ENCODE results near the gene INPP4B. TPM values are rescaled to one million over a fixed set of nuclear protein-coding genes. Genes with fewer than 3 reads are reported as not detected.

Gene INPP4B
- total RNA-seq, 2 experiments from 2014 or later, result not detected

DNA sequence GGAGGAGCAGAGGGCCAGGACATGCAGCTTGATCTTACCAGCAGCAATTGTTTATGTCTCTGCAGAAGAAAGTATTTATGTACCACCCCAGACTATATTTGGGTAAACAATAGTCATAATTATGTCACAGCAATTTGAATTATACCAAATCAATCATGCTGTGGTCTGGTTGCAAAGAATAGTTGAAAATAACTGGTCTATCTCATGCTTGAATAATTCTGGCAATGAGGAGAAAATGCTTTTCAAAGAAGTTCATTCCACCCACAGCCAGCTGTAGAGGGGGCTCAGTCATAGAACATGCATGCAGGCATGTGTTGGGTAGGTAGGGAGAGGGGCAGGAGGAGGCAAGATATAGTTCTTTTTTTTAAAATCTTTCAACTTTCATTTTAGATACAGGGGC lies 810.5 kb downstream of the INPP4B start:
- no peak overlapping the region for H3K4me3 ChIP-seq (ENCODE audit: low read depth, low read length, poor library complexity, severe bottlenecking)
- no peaks in the 10 kb centered on the region for H3K36me3 ChIP-seq (ENCODE audit: insufficient read depth, low read length)
- intact Hi-C loops (cut with micrococcal nuclease; ENCODE audit: unreplicated experiment), result no loop called here
- no peaks in the 10 kb centered on the region for H3K79me2 ChIP-seq (ENCODE audit: insufficient read depth, low read depth, low read length)
- H3K9me3 ChIP-seq (ENCODE audit: low read length), result no peaks in the 10 kb centered on the region
- TF ChIP-seq, protein P1, sequence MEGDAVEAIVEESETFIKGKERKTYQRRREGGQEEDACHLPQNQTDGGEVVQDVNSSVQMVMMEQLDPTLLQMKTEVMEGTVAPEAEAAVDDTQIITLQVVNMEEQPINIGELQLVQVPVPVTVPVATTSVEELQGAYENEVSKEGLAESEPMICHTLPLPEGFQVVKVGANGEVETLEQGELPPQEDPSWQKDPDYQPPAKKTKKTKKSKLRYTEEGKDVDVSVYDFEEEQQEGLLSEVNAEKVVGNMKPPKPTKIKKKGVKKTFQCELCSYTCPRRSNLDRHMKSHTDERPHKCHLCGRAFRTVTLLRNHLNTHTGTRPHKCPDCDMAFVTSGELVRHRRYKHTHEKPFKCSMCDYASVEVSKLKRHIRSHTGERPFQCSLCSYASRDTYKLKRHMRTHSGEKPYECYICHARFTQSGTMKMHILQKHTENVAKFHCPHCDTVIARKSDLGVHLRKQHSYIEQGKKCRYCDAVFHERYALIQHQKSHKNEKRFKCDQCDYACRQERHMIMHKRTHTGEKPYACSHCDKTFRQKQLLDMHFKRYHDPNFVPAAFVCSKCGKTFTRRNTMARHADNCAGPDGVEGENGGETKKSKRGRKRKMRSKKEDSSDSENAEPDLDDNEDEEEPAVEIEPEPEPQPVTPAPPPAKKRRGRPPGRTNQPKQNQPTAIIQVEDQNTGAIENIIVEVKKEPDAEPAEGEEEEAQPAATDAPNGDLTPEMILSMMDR (conservative IDR thresholded peaks at IDR 0.05; ENCODE audit: low read length), result no peak
- no peak for TF ChIP-seq EZH2phosphoT487 (IDR thresholded peaks at IDR 0.05; ENCODE audit: borderline replicate concordance, low read depth, low read length)
- no TSS peak for BruUV-seq (replicated peaks)
- no peaks in the 10 kb centered on the region for H3K9me2 ChIP-seq (ENCODE audit: insufficient read depth, low read length)
- POLR2A ChIA-PET, result no interaction called here
- CTCF ChIA-PET (ENCODE audit: unreplicated experiment), result no interaction called here
- no peaks in the 10 kb centered on the region for H3K4me1 ChIP-seq (ENCODE audit: insufficient read depth, low read length, poor library complexity, severe bottlenecking)
- no peak overlapping the region for H2AFZ ChIP-seq (ENCODE audit: low read length)
- H3K4me2 ChIP-seq (ENCODE audit: low read length), result no peak overlapping the region
- H4K20me1 ChIP-seq (ENCODE audit: insufficient read depth, low read length), result no peaks in the 10 kb centered on the region
- H3K27ac ChIP-seq (ENCODE audit: low read depth, low read length, poor library complexity, severe bottlenecking), result no peak overlapping the region
- DNase-seq (ENCODE audit: low spot score), result no peak

- POLR2A ChIA-PET, result no interaction called here
- no TSS peak for BruUV-seq (replicated peaks)
Observed at GRCh38 chr4:142034101-142034500, 812.0 kb downstream of the INPP4B start.

GRCh38 chr4:142030010-142030409 lies 816.1 kb downstream of the INPP4B start:
- no TSS peak for BruUV-seq (replicated peaks)
- H3K27ac ChIP-seq (ENCODE audit: low read depth, low read length, poor library complexity, severe bottlenecking), result no peak overlapping the region
- no peaks in the 10 kb centered on the region for H3K9me2 ChIP-seq (ENCODE audit: insufficient read depth, low read length)
- H3K9me3 ChIP-seq (ENCODE audit: low read length), result no peaks in the 10 kb centered on the region
- no peak for TF ChIP-seq EZH2phosphoT487 (IDR thresholded peaks at IDR 0.05; ENCODE audit: borderline replicate concordance, low read depth, low read length)
- TF ChIP-seq, protein P1 (conservative IDR thresholded peaks at IDR 0.05; ENCODE audit: low read length), result no peak
- intact Hi-C loops (cut with micrococcal nuclease; ENCODE audit: unreplicated experiment), result no loop called here
- ChIA-PET POLR2A (no interaction called here), CTCF (ENCODE audit: unreplicated experiment) (no interaction called here)
- no peaks in the 10 kb centered on the region for H3K79me2 ChIP-seq (ENCODE audit: insufficient read depth, low read depth, low read length)
- H3K4me1 ChIP-seq (ENCODE audit: insufficient read depth, low read length, poor library complexity, severe bottlenecking), result no peaks in the 10 kb centered on the region
- no peak for DNase-seq (ENCODE audit: low spot score)
- no peak overlapping the region for H3K4me3 ChIP-seq (ENCODE audit: low read depth, low read length, poor library complexity, severe bottlenecking)
- H3K36me3 ChIP-seq (ENCODE audit: insufficient read depth, low read length), result no peaks in the 10 kb centered on the region
- no peak overlapping the region for H2AFZ ChIP-seq (ENCODE audit: low read length)
- no peak overlapping the region for H3K4me2 ChIP-seq (ENCODE audit: low read length)
- no peaks in the 10 kb centered on the region for H4K20me1 ChIP-seq (ENCODE audit: insufficient read depth, low read length)

More at GRCh38 chr4:142034101-142034500, 812.0 kb downstream of the INPP4B start:
- TF ChIP-seq EZH2phosphoT487 (IDR thresholded peaks at IDR 0.05; ENCODE audit: borderline replicate concordance, low read depth, low read length), result no peak
- TF ChIP-seq, protein P1 (conservative IDR thresholded peaks at IDR 0.05; ENCODE audit: low read length), result no peak
- H3K36me3 ChIP-seq (ENCODE audit: insufficient read depth, low read length), result no peaks in the 10 kb centered on the region
- intact Hi-C loops (cut with micrococcal nuclease; ENCODE audit: unreplicated experiment), result no loop called here
- no peaks in the 10 kb centered on the region for H3K79me2 ChIP-seq (ENCODE audit: insufficient read depth, low read depth, low read length)
- no peaks in the 10 kb centered on the region for H3K9me3 ChIP-seq (ENCODE audit: low read length)
- no peak for DNase-seq (ENCODE audit: low spot score)
- H3K9me2 ChIP-seq (ENCODE audit: insufficient read depth, low read length), result no peaks in the 10 kb centered on the region
- H4K20me1 ChIP-seq (ENCODE audit: insufficient read depth, low read length), result no peaks in the 10 kb centered on the region
- no peak overlapping the region for H3K4me3 ChIP-seq (ENCODE audit: low read depth, low read length, poor library complexity, severe bottlenecking)
- CTCF ChIA-PET (ENCODE audit: unreplicated experiment), result no interaction called here
- H3K27ac ChIP-seq (ENCODE audit: low read depth, low read length, poor library complexity, severe bottlenecking), result no peak overlapping the region
- no peaks in the 10 kb centered on the region for H3K4me1 ChIP-seq (ENCODE audit: insufficient read depth, low read length, poor library complexity, severe bottlenecking)
- no peak overlapping the region for H3K4me2 ChIP-seq (ENCODE audit: low read length)
- no peak overlapping the region for H2AFZ ChIP-seq (ENCODE audit: low read length)
